GM19043 (cell line): Measurements from ENCODE around the gene VAV2.

Experiments used
- ATAC-seq: cut with Tn5 transposase; IDR thresholded peaks from one replicate; pipeline ENCODE4 v1.9.1; 2021; ENCODE audit warnings: low read depth; ENCODE audit not compliant: unreplicated experiment

The VAV2 gene

GRCh38 chr9:133942206-133942975 is 49.7 kb downstream of the VAV2 start:
- no peak for ATAC-seq

- ATAC-seq: no peak
These were observed 52.3 kb downstream of the VAV2 start for GRCh38 chr9:133939845-133940244.

- ATAC-seq: no peak
These were observed 52.8 kb downstream of the VAV2 start for GRCh38 chr9:133939171-133939785.

GRCh38 chr9:133938753-133939152 is 53.4 kb downstream of the VAV2 start:
- ATAC-seq: no peak

GRCh38 chr9:133938086-133938485 is 54.0 kb downstream of the VAV2 start:
- no peak for ATAC-seq

- no peak for ATAC-seq
These were observed 55.0 kb downstream of the VAV2 start for GRCh38 chr9:133937120-133937519.

- no peak for ATAC-seq
These were observed 56.7 kb downstream of the VAV2 start for GRCh38 chr9:133935328-133936005.

GRCh38 chr9:133934482-133935232 is 57.5 kb downstream of the VAV2 start:
- no peak for ATAC-seq

GRCh38 chr9:133933426-133934026 is 58.6 kb downstream of the VAV2 start:
- no peak for ATAC-seq

GRCh38 chr9:133932633-133933032 is 59.5 kb downstream of the VAV2 start:
- ATAC-seq: no peak

- ATAC-seq: no peak
These were observed 59.9 kb downstream of the VAV2 start for GRCh38 chr9:133932181-133932580.

GRCh38 chr9:133930682-133931485 is 61.2 kb downstream of the VAV2 start:
- no peak for ATAC-seq

- ATAC-seq: no peak
These were observed 62.0 kb downstream of the VAV2 start for GRCh38 chr9:133930046-133930681.

GRCh38 chr9:133929599-133929998 is 62.5 kb downstream of the VAV2 start:
- ATAC-seq: no peak

- ATAC-seq: no peak
These were observed 63.8 kb downstream of the VAV2 start for GRCh38 chr9:133928248-133928764.

- no peak for ATAC-seq
These were observed 65.1 kb downstream of the VAV2 start for GRCh38 chr9:133927041-133927440.

GRCh38 chr9:133926165-133926856 is 65.8 kb downstream of the VAV2 start:
- ATAC-seq: no peak

GRCh38 chr9:133924453-133924852 is 67.7 kb downstream of the VAV2 start:
- no peak for ATAC-seq
